Muscle layer of duodenum (tissue), 2 donors: ENCODE measurements around the gene TTC21B.

Experiments used
- H3K27ac ChIP-seq: one replicate; pipeline ENCODE4 v1.7.0; 2013; ENCODE audit warnings: mild to moderate bottlenecking, low read length
- H3K27me3 ChIP-seq: one replicate; pipeline ENCODE4 v1.7.0; 2013; ENCODE audit warnings: low read depth, mild to moderate bottlenecking, control low read depth, low read length
- H3K36me3 ChIP-seq, 2 donors: one replicate each; pipeline ENCODE4 v1.7.0; 2013; ENCODE audit warnings: low read length in 2 of 2, control low read depth in 1 of 2, mild to moderate bottlenecking in 1 of 2; ENCODE audit not compliant: insufficient read depth in 2 of 2, control insufficient read depth in 1 of 2
- H3K4me1 ChIP-seq, 2 donors: one replicate each; pipeline ENCODE4 v1.7.0; 2013; ENCODE audit warnings: low read length in 2 of 2, mild to moderate bottlenecking in 2 of 2, control low read depth in 1 of 2, moderate library complexity in 1 of 2; ENCODE audit not compliant: insufficient read depth in 2 of 2, control insufficient read depth in 1 of 2
- H3K4me3 ChIP-seq, 2 donors: one replicate each; pipeline ENCODE4 v1.7.0; 2013; ENCODE audit warnings: low read length in 2 of 2, low read depth in 1 of 2, mild to moderate bottlenecking in 1 of 2
- H3K9me3 ChIP-seq, 2 donors: one replicate each; pipeline ENCODE4 v1.7.0; 2013; ENCODE audit warnings: low read length in 2 of 2, control low read depth in 1 of 2, mild to moderate bottlenecking in 1 of 2; ENCODE audit not compliant: control insufficient read depth in 1 of 2
- donor health status: healthy.

Gene TTC21B

DNA sequence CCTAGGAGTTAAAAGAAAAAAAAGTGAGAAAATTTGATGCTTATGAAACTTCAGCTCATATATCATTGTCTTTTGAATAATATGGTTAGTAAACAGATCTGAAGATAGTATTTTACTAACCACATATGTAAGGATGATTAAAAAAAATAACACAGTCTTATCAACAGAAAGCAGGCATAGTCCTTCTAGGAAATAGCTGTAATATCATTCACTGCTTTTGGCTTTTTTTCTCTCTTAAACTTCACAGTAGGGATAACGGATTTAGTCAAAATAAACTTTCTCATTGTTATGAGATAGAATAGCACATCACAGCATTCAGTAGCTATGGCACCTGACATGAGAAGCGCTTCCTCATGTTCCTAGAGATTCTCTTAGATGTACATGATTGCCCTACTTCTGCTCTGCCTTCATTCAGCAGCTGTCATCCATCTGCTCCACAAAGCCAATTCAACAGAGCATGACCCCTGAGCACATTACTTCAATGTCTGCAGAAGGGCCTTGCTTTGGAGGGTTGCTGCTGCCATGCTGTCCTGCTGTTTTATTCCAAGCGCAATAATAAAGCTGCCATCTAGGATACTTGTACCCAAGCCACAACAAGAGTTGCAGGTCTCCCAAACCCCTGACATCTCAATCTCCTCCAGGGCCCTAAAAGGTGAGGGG is 67.0 kb downstream of the TTC21B start:
- Histone ChIP-seq H3K36me3 (peaks cover 27 to 41% of the 10 kb centered on the region in 2 donors), H3K27ac (no peak overlapping the region), H3K4me3 (no peak overlapping the region), H3K9me3 (no peaks in the 10 kb centered on the region), H3K4me1 (no peaks in the 10 kb centered on the region), H3K27me3 (no peaks in the 10 kb centered on the region)

DNA sequence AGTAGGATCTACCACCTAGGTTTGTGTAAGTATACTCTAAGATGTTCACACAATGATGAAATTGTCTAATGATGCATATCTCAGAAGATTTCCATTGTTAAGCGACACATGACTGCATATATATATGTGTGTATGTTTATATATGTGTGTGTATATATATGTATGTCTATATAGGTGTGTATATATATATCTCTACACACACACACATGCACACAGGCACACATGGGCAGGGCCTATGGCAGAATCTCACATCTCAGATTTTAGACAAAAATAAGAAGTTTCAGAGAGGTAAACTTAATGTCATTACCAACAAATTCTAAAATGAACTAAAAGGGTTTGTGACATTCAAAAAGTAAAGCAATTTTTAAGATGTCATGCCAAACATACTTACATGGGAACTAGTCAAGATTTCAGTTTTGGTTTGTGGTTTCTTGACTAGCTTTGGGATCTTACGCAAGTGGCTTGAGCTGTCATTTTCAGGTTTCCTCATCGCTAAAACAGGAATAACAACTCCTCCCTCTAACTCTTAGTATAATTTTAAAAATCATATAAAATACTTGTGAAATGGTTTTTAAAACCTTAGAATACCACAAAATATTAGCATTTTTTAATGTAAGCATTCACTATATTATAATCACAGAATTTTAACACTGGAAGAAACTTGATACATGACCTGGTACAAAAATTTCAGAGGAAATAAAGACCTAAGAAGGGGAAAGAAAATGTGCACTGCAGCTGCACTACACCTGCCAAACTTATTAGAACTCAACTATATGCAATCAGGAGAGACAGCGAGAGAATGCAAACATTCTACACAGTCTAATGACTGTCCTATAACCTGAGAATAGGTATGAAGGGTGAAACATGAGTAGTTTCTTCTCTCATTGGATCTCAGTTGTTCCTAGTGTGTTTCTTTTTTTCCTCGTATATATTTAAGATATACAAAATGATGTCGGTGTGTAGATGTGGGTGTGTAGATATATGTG is 75.7 kb downstream of the TTC21B start:
- H3K4me1 ChIP-seq, result no peaks in the 10 kb centered on the region

DNA sequence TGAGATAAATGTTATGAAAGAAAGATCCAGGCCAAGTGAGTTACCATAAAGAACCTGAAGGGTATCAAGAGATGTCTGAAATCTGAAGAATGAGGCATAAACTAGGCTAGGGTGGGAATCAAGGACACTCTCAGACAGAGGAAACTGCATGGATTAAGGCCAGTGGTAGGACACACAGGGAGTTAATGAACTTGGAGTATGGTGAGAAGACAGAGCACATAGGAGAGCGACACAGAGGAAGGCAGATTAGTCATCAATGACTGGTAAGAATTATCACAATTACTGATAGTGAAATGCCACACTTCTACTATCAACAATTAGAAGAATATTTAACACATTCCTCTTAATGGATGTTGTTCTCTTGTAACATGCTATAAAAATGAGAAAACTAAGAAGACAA is 76.9 kb downstream of the TTC21B start:
- Histone ChIP-seq H3K4me1 (no peaks in the 10 kb centered on the region), H3K4me3 (no peak overlapping the region), H3K27ac (no peak overlapping the region), H3K27me3 (no peaks in the 10 kb centered on the region), H3K36me3 (peaks cover 0 to 20% of the 10 kb centered on the region in 2 donors), H3K9me3 (no peaks in the 10 kb centered on the region)

More for the DNA sequence above, 75.7 kb downstream of the TTC21B start:
- Histone ChIP-seq H3K9me3 (no peaks in the 10 kb centered on the region), H3K27ac (no peak overlapping the region), H3K4me3 (no peak overlapping the region), H3K27me3 (no peaks in the 10 kb centered on the region), H3K36me3 (peaks cover 6 to 20% of the 10 kb centered on the region in 2 donors)

DNA sequence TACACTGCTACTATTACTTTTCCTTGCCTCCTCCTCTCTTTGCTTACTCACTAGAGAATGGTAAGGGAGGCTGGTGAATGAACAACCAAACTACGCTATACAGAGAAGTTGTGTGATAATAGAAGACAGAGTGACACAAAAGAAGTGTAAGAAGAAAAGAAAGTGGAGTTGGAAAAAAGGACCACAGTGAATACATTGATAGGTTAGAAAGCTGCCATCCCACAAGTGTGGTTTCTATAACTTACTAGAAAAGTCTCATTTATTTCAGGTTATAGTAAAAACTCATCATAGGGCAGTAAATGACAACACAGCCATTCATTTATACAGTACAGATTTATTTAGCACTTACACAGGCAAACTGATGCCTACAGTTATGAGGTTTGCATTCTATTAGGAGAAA is 77.3 kb downstream of the TTC21B start:
- Histone ChIP-seq H3K36me3 (peaks cover 0 to 20% of the 10 kb centered on the region in 2 donors), H3K4me1 (no peaks in the 10 kb centered on the region), H3K9me3 (no peaks in the 10 kb centered on the region), H3K27ac (no peak overlapping the region), H3K27me3 (no peaks in the 10 kb centered on the region), H3K4me3 (no peak overlapping the region)

DNA sequence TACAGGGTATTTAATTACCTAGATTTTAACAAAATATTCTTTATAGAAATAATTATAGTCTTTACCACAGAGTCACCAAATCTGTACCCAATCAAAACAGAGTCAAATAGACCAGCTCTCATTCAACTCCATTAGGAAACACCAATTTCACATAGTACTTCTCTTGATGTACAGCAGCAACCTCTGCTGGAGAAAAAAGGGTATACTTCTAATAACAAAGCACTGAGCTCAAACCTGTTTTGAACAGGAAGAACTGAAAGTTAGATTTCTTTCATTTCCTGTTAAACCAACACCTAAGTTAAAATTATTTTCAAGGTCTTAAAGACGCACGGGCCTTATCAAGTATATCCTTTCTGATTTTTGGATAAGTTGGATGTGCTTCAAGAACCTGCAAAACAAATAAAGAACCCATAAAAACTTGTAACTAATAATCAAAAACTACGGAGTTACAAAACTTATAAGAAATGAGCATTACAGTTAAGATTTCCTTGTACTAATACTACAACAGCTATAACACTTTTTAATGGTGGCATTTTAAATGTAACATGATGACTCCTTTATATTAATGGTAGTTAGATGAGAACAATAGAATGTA is 79.0 kb downstream of the TTC21B start:
- Histone ChIP-seq H3K9me3 (no peaks in the 10 kb centered on the region), H3K27me3 (no peaks in the 10 kb centered on the region), H3K27ac (no peak overlapping the region), H3K4me1 (no peaks in the 10 kb centered on the region), H3K4me3 (no peak overlapping the region), H3K36me3 (peaks cover 0 to 7% of the 10 kb centered on the region in 2 donors)

DNA sequence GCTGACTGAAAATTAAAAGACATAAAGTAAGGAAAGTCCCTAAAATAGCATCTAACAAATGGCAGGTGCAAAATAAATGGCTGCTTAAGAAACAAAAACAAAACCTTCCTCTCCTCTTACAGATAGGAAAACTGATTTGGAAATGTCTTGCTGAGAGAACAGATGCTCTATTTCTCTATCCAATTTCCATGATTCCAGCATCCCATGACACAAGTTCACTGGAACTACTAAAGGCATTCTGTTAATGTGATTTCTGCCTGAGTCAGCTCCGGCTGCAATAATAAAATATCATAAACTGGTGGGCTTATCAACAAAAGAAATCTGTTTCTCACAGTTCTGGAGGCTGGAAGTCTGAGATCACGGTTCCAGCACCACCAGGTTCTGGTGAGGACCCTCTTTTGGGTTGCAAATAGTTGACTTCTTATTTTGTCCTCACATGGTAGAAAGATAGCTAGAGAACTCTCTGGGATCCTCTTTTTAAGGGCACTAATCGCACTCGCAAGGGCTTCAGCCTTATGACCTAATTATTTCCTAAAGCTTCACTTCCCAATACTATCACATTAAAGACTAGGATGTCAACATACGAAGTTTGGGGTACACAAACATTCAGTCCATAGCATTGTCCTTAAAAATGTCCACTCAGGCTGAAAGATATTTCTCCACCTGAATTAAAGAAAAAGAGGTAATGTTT is 81.3 kb downstream of the TTC21B start:
- Histone ChIP-seq H3K4me3 (no peak overlapping the region), H3K9me3 (no peaks in the 10 kb centered on the region), H3K36me3 (peaks cover 0 to 4% of the 10 kb centered on the region in 2 donors), H3K4me1 (no peaks in the 10 kb centered on the region), H3K27me3 (no peaks in the 10 kb centered on the region), H3K27ac (no peak overlapping the region)

DNA sequence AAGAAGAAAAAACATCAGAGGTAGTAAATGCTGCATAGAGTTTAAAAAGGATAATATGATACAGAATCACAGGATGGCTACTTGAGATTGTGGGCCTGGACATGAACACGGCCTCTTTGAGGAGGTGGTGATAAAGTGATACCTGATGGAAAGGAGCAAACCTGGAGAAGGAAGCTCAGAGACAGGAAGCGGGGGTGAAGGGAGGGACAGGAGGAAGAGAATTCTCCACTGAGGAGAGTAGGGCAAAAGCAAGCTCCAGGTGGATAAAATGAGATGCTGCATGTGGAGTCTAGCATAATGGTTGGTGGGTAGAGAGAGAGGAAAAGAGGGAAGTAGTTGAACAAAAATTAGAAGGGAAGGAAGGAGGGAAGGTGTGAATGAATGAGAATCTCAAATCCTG is 82.6 kb downstream of the TTC21B start:
- Histone ChIP-seq H3K4me1 (no peaks in the 10 kb centered on the region), H3K9me3 (no peaks in the 10 kb centered on the region), H3K36me3 (peaks cover 0 to 3% of the 10 kb centered on the region in 2 donors), H3K27me3 (no peaks in the 10 kb centered on the region), H3K4me3 (no peak overlapping the region), H3K27ac (no peak overlapping the region)

DNA sequence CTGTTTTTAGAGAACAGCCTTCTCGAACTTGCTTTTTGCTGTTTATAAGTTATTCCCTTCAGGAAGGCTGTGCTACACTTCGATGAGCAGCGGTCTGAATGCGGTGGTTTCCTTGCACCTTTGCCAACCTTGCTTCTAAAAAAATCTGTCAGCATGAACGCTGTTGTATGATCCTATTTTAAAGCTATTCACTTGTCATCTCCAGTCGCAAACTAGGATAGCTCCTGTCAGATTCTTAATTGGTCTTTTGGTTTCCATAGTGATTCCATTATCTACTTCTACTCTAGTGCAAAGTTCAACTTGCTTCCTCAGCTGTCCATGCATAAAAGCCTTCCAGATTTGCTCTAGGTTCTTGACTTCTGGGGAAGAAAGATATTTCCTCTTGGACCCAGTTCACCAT is 83.2 kb downstream of the TTC21B start:
- Histone ChIP-seq H3K9me3 (no peaks in the 10 kb centered on the region), H3K27ac (no peak overlapping the region), H3K4me3 (no peak overlapping the region), H3K36me3 (peaks cover 0 to 3% of the 10 kb centered on the region in 2 donors), H3K4me1 (no peaks in the 10 kb centered on the region), H3K27me3 (no peaks in the 10 kb centered on the region)

DNA sequence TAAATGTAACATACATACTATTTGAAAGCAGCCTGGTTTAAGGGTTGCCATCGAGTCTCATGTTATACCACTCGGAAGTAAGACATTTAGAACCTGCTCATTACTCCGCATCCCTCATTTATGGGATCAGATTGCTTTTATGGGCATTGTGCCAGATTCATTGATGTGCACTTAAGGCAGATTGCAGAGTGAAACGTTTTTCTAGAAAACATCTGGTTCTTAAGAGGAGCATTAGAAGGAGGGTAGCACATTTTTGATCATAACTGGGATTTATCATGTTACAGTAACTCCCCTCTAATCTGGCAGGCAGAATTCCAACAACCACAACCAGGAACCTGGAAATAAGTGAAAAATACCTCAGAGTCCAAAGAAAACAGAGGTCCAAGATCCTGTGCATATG is 85.4 kb downstream of the TTC21B start:
- no peaks in the 10 kb centered on the region for H3K9me3 ChIP-seq
- H3K4me3 ChIP-seq, result no peak overlapping the region
- no peaks in the 10 kb centered on the region for H3K4me1 ChIP-seq
- H3K36me3 ChIP-seq, result peaks cover 0 to 3% of the 10 kb centered on the region in 2 donors
- H3K27ac ChIP-seq, result no peak overlapping the region
- H3K27me3 ChIP-seq, result no peaks in the 10 kb centered on the region

DNA sequence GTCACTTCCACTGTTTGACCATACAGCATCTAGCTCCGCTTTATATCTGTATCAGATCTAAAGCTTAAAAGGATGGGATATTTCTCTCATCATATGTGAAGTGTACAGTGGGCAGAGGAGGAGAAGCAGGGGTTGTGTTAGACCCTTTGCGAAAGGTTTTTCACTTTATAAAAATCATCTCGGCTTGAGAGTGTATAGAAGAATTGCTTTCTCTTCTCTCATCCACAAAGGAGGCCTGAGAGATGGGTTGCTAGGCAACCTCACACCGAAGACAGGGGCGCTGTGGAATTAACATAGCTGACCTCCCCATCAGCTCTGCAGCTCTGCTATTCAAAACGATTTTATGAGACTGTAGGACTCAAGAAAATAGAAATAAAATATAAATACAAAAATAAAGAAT is 89.3 kb downstream of the TTC21B start:
- Histone ChIP-seq H3K4me1 (no peaks in the 10 kb centered on the region), H3K4me3 (no peak overlapping the region), H3K27me3 (no peaks in the 10 kb centered on the region), H3K9me3 (no peaks in the 10 kb centered on the region), H3K27ac (no peak overlapping the region), H3K36me3 (peaks cover 0 to 3% of the 10 kb centered on the region in 2 donors)

DNA sequence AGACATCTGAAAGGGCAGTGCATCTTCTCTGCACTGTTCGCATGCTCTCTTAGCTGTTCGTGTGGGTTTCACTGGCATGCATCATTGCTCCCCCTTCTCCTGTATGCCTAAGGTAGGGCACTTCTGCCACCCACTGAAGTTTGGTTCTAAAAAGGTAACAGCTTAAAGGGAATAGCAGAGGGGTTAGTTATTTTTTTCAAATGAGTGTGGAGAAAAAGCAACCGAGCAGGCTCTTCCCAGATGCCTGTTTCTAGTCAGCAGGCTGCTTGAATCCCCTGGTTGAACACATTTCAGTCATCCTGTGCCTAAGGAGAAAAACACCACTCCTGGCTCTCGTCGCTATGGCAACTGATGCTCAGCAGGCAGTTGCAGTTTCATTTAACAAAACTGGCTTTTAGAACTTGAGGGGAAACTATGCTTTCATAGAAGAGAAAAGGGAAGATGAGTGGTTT is 89.7 kb downstream of the TTC21B start:
- peaks cover 0 to 3% of the 10 kb centered on the region in 2 donors for H3K36me3 ChIP-seq
- no peaks in the 10 kb centered on the region for H3K27me3 ChIP-seq
- H3K4me3 ChIP-seq, result no peak overlapping the region
- H3K4me1 ChIP-seq, result no peaks in the 10 kb centered on the region
- no peak overlapping the region for H3K27ac ChIP-seq
- no peaks in the 10 kb centered on the region for H3K9me3 ChIP-seq
